Astrocyte (in vitro differentiated cells and primary cell): ENCODE measurements around the gene ACSM6. TPM values are rescaled to one million over a fixed set of nuclear protein-coding genes. Genes with fewer than 3 reads are reported as not detected.
A peak's percentile ranks its signal among the peaks of the same experiment; 100 is the strongest.

Source experiments
- DNase-seq: peaks from one replicate; pipeline ENCODE4 v3.0.0-alpha.2; 2010; ENCODE audit warnings: low read depth
- FAIRE-seq: peaks from 2 replicates; lab custom pipeline; 2011; peaks lifted over from hg19 to GRCh38; lab: Jason Lieb, UNC
- H2AFZ ChIP-seq: 2 replicates; pipeline ENCODE4 v1.6.0; 2012; ENCODE audit warnings: low read depth, low read length, inconsistent platforms
- H3K27ac ChIP-seq: 2 replicates; pipeline ENCODE4 v1.5.1; 2011; ENCODE audit warnings: low read depth, low read length, inconsistent platforms
- H3K27me3 ChIP-seq: 2 replicates; pipeline ENCODE4 v1.6.0; 2011; ENCODE audit warnings: low read length, inconsistent platforms; ENCODE audit not compliant: insufficient read depth
- H3K36me3 ChIP-seq: 2 replicates; pipeline ENCODE4 v1.5.1; 2011; ENCODE audit warnings: low read length, inconsistent platforms; ENCODE audit not compliant: insufficient read depth
- H3K4me1 ChIP-seq: 2 replicates; pipeline ENCODE4 v1.5.1; 2011; ENCODE audit warnings: low read length, inconsistent platforms; ENCODE audit not compliant: insufficient read depth
- H3K4me2 ChIP-seq: 2 replicates; pipeline ENCODE4 v1.6.0; 2012; ENCODE audit warnings: low read length, inconsistent platforms
- H3K4me3 ChIP-seq: 2 replicates; pipeline ENCODE4 v1.5.1; 2011; ENCODE audit warnings: low read depth, mild to moderate bottlenecking, low read length, inconsistent platforms; ENCODE audit not compliant: insufficient read depth
- H3K79me2 ChIP-seq: 2 replicates; pipeline ENCODE4 v1.6.0; 2012; ENCODE audit warnings: mild to moderate bottlenecking, low read length, inconsistent platforms; ENCODE audit not compliant: insufficient read depth
- H3K9ac ChIP-seq: 2 replicates; pipeline ENCODE4 v1.6.0; 2012; ENCODE audit warnings: mild to moderate bottlenecking, low read length, inconsistent platforms
- H3K9me3 ChIP-seq: 2 replicates; pipeline ENCODE4 v1.5.1; 2012; ENCODE audit warnings: low read depth, mild to moderate bottlenecking, low read length, inconsistent platforms; ENCODE audit not compliant: insufficient read depth
- H4K20me1 ChIP-seq: 2 replicates; pipeline ENCODE4 v1.6.0; 2012; ENCODE audit warnings: low read length, inconsistent platforms; ENCODE audit not compliant: insufficient read depth
- H3K27ac Mint-ChIP-seq: one replicate; pipeline ENCODE4 v1.8.0; 2021; ENCODE audit warnings: mild to moderate bottlenecking, mixed read lengths; ENCODE audit not compliant: unreplicated experiment
- H3K27me3 Mint-ChIP-seq: one replicate; pipeline ENCODE4 v1.8.0; 2021; ENCODE audit warnings: low read depth, mixed read lengths; ENCODE audit not compliant: unreplicated experiment
- H3K36me3 Mint-ChIP-seq: one replicate; pipeline ENCODE4 v1.8.0; 2021; ENCODE audit warnings: low read depth, mixed read lengths; ENCODE audit not compliant: unreplicated experiment
- H3K4me1 Mint-ChIP-seq: one replicate; pipeline ENCODE4 v1.8.0; 2021; ENCODE audit warnings: low read depth, mixed read lengths; ENCODE audit not compliant: unreplicated experiment
- H3K4me3 Mint-ChIP-seq: one replicate; pipeline ENCODE4 v1.8.0; 2021; ENCODE audit warnings: mild to moderate bottlenecking, moderate library complexity, mixed read lengths; ENCODE audit not compliant: unreplicated experiment
- H3K9me3 Mint-ChIP-seq: one replicate; pipeline ENCODE4 v1.8.0; 2021; ENCODE audit warnings: mild to moderate bottlenecking, mixed read lengths; ENCODE audit not compliant: unreplicated experiment
- CTCF ChIP-seq: IDR thresholded peaks from 2 replicates; pipeline ENCODE4 v1.5.1; 2011; ENCODE audit warnings: low read depth, mild to moderate bottlenecking, inconsistent platforms, low read length, moderate library complexity; ENCODE audit not compliant: insufficient read depth
- EZH2 ChIP-seq: IDR thresholded peaks from 2 replicates; pipeline ENCODE4 v1.6.1; 2012; ENCODE audit warnings: mild to moderate bottlenecking, low read length, inconsistent platforms; ENCODE audit not compliant: insufficient read depth
- total RNA-seq: library from RNA; stranded (reverse); gene quantifications from 2 replicates; pipeline ENCODE4 v1.2.1, GENCODE V29; 2021

Gene ACSM6
- total RNA-seq, 1 donor from 2014 or later: not detected

DNA sequence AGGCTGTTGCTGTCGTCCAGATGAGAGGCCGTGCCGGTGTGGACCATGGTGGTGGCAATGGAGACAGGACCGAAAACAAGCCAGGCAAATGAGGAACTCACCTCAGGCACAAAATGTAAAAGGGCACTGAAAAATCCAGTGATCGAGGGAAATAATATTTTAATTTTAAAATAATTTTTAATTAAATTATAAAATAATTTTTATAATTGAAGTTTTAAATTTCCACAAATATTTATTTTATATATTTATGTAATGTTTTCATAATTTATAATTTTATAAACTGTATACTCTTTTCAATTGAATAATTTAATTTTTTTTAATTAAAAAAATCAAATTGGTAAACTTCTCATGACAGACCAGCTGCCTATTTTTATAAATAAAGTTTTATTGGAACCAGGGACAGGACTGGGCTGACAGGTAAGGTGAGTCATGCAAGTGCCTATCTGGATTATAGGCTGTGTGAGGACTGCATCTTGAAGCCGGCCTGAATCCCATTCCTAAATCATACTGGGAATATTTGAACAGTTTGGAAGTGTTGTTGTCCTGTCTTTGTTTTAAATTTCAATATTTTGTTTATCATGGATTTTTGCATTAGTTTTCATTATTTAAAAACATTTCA lies 15.6 kb downstream of the ACSM6 start:
- no peaks in the 10 kb centered on the region for H4K20me1 ChIP-seq
- H3K4me2 ChIP-seq: no peak overlapping the region
- no peak overlapping the region for H3K27ac ChIP-seq
- H3K4me1 ChIP-seq: peaks cover under 1% of the 10 kb centered on the region
- Mint-ChIP-seq H3K9me3 (no peaks in the 10 kb centered on the region), H3K27ac (no peak overlapping the region), H3K4me3 (no peak overlapping the region), H3K36me3 (no peaks in the 10 kb centered on the region), H3K4me1 (peaks cover 15% of the 10 kb centered on the region), H3K27me3 (no peaks in the 10 kb centered on the region)
- no peak overlapping the region for H3K4me3 ChIP-seq
- no peaks in the 10 kb centered on the region for H3K36me3 ChIP-seq
- no peaks in the 10 kb centered on the region for H3K9me3 ChIP-seq
- no peaks in the 10 kb centered on the region for H3K27me3 ChIP-seq
- no peak overlapping the region for H2AFZ ChIP-seq
- TF ChIP-seq CTCF: no peak
- no peak for TF ChIP-seq EZH2
- DNase-seq (no peak), FAIRE-seq (no peak)
- H3K79me2 ChIP-seq: no peaks in the 10 kb centered on the region
- H3K9ac ChIP-seq: no peak overlapping the region

- Histone ChIP-seq H3K4me1 (peaks cover 7% of the 10 kb centered on the region), H3K36me3 (no peaks in the 10 kb centered on the region), H3K4me2 (no peak overlapping the region), H3K79me2 (no peaks in the 10 kb centered on the region), H3K4me3 (no peak overlapping the region), H3K27ac (no peak overlapping the region), H2AFZ (no peak overlapping the region), H4K20me1 (no peaks in the 10 kb centered on the region), H3K27me3 (no peaks in the 10 kb centered on the region), H3K9me3 (no peaks in the 10 kb centered on the region), H3K9ac (no peak overlapping the region)
- no peak for TF ChIP-seq CTCF
- no peak for TF ChIP-seq EZH2
- Mint-ChIP-seq H3K9me3 (no peaks in the 10 kb centered on the region), H3K27ac (no peak overlapping the region), H3K36me3 (no peaks in the 10 kb centered on the region), H3K4me1 (peaks cover 22% of the 10 kb centered on the region), H3K4me3 (no peak overlapping the region), H3K27me3 (no peaks in the 10 kb centered on the region)
- FAIRE-seq (no peak), DNase-seq (no peak)
Observed at GRCh38 chr10:95211606-95212279, 17.7 kb downstream of the ACSM6 start.

GRCh38 chr10:95214369-95214768 lies 20.3 kb downstream of the ACSM6 start:
- no peaks in the 10 kb centered on the region for H3K27me3 ChIP-seq
- H3K4me1 Mint-ChIP-seq: peaks cover 38% of the 10 kb centered on the region
- H3K79me2 ChIP-seq: no peaks in the 10 kb centered on the region
- H3K9me3 ChIP-seq: no peaks in the 10 kb centered on the region
- no peaks in the 10 kb centered on the region for H3K36me3 ChIP-seq
- peaks cover 17% of the 10 kb centered on the region for H3K4me1 ChIP-seq
- H3K27me3 Mint-ChIP-seq: no peaks in the 10 kb centered on the region
- no peak for DNase-seq
- H3K9ac ChIP-seq: no peak overlapping the region
- no peaks in the 10 kb centered on the region for H3K9me3 Mint-ChIP-seq
- peak overlapping the region; percentile 51 for H3K4me2 ChIP-seq
- H3K4me3 ChIP-seq: no peak overlapping the region
- H2AFZ ChIP-seq: no peak overlapping the region
- no peak overlapping the region for H3K27ac ChIP-seq
- H3K4me3 Mint-ChIP-seq: no peak overlapping the region
- H4K20me1 ChIP-seq: no peaks in the 10 kb centered on the region
- no peaks in the 10 kb centered on the region for H3K36me3 Mint-ChIP-seq
- peak overlapping the region; percentile 48 for H3K27ac Mint-ChIP-seq
- TF ChIP-seq CTCF (no peak), EZH2 (no peak)
- FAIRE-seq: peak; percentile 85
